ENCODE results near the gene ATP8B4.

ATP8B4 gene

DNA sequence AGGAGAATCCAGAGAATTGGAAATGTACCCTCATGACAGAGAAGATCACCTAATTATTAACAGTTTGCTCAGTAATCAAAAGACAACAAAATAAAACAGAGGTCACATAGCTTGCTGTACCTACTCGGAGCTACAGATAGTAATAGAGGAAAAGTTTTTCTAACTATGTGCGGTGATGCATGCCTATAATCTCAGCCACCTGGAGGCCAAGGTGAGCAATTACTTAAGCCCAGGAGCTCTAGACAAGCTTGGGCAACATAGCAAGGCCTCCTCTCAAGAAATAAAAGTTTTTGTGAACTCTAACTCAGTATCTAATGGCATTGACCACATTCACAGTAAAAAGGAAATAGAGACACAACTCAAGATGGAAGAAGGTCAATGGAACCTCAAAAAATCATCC lies 243.6 kb downstream of the ATP8B4 start:
- in situ Hi-C loops (cut with MboI; ENCODE audit: low sequenced_read_pairs): loop anchor here (10.0 kb wide), 1 partner anchor 249 kb away; no protein-coding TSS in a partner anchor

DNA sequence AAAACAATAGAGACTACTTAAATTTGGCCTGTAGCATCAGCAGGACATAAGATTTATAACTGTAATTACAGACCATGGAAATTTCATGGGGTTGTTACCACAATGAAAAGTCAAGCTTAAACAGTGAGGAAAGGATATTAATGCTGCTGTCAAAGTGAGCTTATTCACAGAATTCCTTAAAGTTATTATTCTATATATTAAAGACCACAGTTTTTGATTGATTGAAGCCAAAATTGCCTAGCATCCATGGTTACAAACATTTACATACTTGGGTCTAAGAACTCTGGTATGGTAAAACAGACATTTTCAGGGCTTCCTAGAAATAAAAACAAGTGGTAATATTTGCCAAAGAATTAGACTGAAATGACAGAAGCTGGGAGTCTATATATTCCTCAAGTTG lies 248.6 kb downstream of the ATP8B4 start:
- in situ Hi-C loops (cut with MboI; ENCODE audit: low sequenced_read_pairs): loop anchor here (10.0 kb wide), 1 partner anchor 254 kb away; no protein-coding TSS in a partner anchor

DNA sequence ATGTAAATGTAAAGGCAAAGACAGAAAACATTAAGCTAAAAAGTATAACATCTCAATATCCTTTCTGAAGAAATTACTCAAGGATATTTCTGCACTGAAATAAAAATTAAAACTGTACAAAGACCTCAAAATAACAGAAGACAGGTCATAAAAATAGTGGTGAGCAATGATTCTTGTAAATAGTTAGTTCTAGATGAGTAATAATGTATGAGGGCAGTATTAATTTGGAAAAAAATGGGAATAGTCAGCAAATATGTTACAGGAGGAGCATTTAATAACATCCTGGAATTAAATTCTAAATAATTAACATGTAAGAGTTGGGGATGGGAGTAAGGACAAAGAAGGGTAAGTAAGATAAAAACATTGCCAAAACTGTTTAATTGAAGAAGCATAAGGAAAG lies 250.7 kb downstream of the ATP8B4 start:
- in situ Hi-C loops (cut with MboI; ENCODE audit: low sequenced_read_pairs): no loop called here

DNA sequence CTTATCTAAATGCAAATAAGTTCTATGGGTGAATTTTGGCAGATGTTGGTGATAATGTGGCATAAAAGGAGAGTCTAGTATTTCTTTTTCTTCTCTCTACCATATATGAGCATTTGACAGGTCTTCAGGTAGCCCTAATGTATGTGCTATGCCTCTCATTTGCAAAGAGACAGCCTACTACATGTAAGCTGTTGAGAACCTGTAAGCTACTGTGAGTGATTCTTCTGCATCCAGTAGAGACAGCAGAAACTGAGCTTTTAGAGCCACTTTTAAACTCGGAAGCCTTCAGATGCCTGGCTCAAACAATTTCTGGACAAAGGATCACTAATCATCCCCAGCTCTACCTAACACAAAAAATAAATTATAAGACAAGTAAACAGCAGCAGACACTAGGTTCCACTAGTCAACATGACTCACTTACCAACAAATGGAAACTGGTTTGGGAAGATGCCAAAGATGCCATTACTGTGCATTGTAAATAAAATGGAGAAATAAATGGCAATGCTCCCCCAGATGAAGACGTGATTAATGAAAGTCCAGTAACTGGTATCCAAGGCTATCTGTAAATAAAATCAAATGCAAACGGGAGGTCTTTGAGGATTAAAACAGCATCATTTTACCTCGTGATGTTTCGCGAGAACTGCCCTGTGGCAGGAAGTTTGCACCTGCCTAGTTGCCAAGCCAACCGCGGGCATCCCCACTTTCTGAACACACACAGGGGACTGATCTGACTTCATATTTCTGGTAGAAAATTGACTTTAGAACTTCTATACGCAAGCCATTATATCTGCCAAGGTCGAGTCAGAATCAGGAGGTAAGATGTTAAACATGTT lies 252.9 kb downstream of the ATP8B4 start:
- in situ Hi-C loops (cut with MboI; ENCODE audit: low sequenced_read_pairs): no loop called here

DNA sequence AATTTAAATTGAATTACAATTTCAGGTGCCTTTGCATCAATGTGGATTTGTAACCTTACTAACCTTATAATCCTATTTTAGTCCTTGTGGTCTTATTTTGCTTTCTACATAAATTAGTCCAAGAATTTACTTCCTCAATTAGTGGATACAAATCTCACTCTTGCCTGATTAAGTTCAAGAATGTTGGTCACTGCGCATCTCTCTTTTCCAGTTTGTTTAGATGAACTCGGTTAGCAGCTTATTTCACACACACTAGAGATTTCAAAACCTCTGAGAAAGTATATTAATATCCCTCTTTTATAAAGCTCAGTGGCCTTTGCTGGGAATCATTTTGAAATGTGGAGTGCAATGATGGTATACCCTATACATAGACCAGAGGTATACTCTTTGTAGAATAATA lies 254.8 kb downstream of the ATP8B4 start:
- in situ Hi-C loops (cut with MboI; ENCODE audit: low sequenced_read_pairs): no loop called here

DNA sequence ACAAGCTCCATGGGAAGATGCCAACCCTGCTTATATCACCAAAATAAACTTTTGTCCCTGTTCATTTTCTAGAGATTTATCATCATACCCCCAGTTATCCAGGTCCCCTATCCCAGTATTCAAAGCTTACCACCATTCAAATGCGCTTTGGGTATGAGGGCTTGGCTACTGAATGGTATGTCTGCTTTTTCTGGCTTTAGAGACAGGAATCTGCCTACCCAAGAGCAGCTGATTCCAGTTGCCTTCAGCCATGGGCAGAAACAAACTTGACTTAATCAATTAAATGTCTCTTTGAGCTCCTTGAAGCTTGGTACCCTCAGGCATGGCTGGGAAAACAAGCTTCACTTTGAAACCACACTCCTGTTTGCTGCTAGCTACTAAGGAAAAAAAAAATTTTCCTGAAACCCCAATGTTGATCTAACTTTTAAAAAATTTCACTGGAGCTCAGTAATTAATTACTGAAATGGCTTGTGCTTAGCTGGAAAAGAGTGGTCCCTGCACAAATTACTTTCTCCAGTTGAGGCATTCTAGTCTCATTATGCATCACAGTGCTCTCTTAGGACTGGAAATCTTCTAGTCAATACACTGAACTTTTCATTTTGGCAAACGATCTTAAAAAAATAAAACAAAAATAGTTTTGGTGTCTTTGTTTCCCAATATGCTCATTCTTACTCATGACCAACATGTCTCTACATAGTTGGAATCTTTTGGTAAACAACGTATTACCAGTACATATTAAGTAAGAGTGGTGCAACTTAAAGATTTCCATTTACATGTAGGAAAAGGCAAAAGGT lies 255.4 kb downstream of the ATP8B4 start:
- in situ Hi-C loops (cut with MboI; ENCODE audit: low sequenced_read_pairs): no loop called here

DNA sequence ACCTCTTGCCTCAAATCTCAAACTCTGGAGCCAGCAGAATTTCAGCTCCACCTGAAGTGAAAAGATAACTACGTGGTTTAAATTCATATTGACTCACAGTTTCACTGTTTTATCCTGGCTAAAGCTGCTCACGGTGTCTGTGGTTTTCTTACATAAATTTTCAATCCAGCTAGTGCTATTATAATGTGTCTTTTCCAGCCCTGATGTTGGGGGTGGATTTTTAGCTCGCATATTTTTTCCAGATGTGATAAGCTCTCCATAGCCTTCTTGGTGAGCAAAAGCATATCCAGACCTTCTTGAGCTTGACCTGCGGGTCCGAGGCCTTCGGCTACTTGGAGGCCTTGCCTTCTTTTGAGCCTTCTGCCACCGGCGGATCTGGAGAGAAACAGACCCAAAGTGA lies 258.9 kb downstream of the ATP8B4 start:
- in situ Hi-C loops (cut with MboI; ENCODE audit: low sequenced_read_pairs): no loop called here

- in situ Hi-C loops (cut with MboI; ENCODE audit: low sequenced_read_pairs): no loop called here
Observed at GRCh38 chr15:49857496-49858475, 261.2 kb downstream of the ATP8B4 start.

GRCh38 chr15:49855917-49856637 lies 263.0 kb downstream of the ATP8B4 start:
- in situ Hi-C loops (cut with MboI; ENCODE audit: low sequenced_read_pairs): no loop called here

DNA sequence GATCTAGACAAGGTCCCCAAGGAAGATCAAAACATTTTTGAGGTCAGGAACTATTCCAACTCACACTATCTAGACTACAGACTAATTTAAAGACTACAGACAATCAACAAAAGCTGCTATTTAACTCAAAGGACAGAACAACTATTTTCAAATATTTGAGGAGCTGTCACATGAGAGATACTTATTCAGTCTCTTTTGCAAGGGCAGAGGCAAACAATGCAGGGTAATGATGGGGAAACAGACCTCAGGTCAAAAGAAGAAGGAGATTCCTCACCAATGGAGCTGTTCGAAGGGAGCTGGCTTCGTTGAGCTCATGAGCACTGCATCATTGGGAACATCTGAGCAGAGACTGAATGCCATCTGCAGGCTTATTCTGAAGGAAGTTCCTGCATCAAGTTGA lies 266.3 kb downstream of the ATP8B4 start:
- in situ Hi-C loops (cut with MboI; ENCODE audit: low sequenced_read_pairs): no loop called here

DNA sequence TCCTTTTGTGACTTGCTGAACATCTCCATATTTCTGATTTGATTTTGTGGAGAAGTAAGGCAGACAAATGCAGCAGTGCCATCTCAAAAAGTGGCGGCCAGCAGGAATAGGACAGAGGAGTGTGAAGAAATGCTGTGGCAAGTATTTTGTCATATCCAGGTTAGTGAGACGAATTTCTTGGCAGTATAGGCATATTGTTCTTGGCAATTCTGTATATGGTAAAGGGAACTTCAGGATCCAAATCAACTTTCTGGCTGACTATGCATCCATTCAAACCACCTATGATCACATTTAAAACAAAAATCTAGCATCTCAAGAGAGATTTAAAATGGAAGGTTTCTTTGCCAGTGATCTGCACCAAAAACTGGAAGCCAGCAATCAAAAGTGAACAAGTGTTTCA lies 270.2 kb downstream of the ATP8B4 start:
- in situ Hi-C loops (cut with MboI; ENCODE audit: low sequenced_read_pairs): no loop called here

DNA sequence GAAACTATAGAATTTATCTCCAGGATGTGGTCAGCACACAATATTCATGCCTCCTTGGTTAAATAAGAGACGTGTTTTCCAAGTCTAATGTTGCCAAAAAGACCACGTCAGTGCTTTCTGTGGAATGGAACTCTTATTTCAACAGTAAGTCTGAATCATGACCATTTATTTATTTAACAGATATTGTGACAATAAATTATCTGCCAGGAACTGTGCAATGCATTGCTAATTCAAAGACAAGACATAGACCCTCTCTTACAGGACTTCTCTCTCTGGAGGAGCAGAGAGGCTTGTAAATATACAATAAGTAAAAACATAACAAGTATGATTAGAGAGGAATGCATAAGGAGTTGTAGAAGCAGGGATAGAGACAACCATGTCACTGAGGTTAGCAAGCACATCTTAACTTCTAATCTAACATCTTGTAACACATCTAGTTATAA lies 270.7 kb downstream of the ATP8B4 start:
- in situ Hi-C loops (cut with MboI; ENCODE audit: low sequenced_read_pairs): no loop called here

GRCh38 chr15:49847423-49848281 lies 271.4 kb downstream of the ATP8B4 start:
- in situ Hi-C loops (cut with MboI; ENCODE audit: low sequenced_read_pairs): no loop called here

DNA sequence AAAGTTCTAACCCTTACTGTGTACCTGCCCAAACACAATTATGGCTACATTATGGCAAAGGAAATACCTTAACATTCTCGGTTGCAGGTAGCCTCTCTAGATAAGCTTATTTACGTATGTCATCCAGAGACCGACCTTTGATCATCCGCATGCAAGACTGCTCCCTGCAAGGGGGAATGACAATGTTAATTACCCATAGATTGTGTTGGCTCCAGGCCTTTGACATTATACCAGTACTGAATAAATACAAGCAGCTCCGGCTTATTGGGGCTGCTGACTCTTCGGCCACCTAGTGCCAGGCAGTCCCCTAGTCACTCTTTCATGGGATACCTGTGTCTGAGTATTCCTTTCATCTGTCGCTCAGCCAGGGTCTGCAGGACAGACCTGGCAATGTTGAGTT lies 274.6 kb downstream of the ATP8B4 start:
- in situ Hi-C loops (cut with MboI; ENCODE audit: low sequenced_read_pairs): no loop called here

DNA sequence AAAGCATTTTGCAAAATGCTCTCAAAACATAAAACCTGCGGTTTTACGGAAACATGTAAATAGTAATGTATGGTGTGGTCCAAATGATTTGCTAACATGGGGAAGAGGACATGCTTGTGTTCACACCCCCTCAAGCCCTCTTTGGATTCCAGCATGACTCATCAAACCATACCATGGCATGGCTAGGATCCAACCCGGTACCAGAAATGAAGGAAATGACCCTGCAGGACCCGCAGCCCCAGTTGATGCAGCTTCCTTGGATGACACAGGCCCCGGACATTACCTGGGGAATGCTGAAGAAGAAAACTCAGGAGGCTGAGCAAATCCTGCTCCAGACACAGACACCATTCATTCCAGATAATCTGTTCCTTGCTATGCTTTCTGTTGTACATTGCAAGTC lies 275.3 kb downstream of the ATP8B4 start:
- in situ Hi-C loops (cut with MboI; ENCODE audit: low sequenced_read_pairs): no loop called here

DNA sequence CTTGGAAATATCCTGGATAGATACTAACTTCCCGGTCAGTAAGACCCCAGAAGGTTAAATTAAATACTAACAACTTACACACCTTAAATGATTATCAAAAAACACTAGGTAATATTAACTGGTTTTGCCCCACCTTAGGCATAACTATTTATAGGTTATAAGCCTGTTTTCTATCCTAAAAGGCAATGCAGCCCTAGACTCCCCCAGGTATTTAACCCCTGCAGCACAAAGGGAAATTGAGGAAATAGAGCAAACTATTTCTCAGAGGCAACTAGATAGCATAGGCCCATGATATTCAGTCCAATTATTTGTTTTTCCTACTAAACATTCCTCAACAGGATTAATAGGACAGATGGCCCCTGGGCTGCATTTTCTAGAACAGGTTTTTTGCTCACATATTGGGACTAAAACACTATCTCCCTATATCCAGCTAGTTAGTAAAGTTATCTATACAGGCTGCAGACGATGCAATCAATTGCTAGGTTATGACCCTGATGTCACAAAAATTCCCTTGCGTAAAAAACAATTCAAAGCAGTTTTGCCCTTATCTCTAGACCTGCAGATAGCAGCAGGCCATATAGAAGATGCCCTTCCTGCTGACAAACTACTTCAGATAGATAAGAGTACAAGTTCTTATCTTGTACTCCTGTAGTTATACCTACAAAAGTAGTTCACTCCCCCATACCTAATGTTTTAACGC lies 276.9 kb downstream of the ATP8B4 start:
- in situ Hi-C loops (cut with MboI; ENCODE audit: low sequenced_read_pairs): no loop called here

- in situ Hi-C loops (cut with MboI; ENCODE audit: low sequenced_read_pairs): no loop called here
Observed at GRCh38 chr15:49832511-49832910, 286.5 kb downstream of the ATP8B4 start.

- in situ Hi-C loops (cut with MboI; ENCODE audit: low sequenced_read_pairs): no loop called here
Observed at GRCh38 chr15:49831206-49831965, 287.6 kb downstream of the ATP8B4 start.

Measured in HL-60/S4 (cell line).